AG04450 (cell line): ENCODE data around the gene MAGI2. TPM values are rescaled to one million over a fixed set of nuclear protein-coding genes. Genes with fewer than 3 reads are reported as not detected.
"Not testable (repeated sequence)": the region's sequence is repeated elsewhere in the genome, so short reads cannot be mapped to it uniquely, and the experiment has no call there.

Experiments used
- CTCF ChIA-PET: fragments of 300-600, 350-600 bp; formaldehyde crosslinking; extraction: SDS; loops from one replicate; lab custom pipeline; 2022; ENCODE audit warnings: antibody characterized with exemption, inconsistent platforms; lab: Charles Lee
- POLR2A ChIA-PET: fragments of 350-600 bp; formaldehyde crosslinking; extraction: SDS; loops from one replicate; lab custom pipeline; 2021; ENCODE audit warnings: antibody characterized with exemption, inconsistent platforms; lab: Yijun Ruan, JAX
- DNase-seq: peaks from one replicate; pipeline ENCODE4 v3.0.0-alpha.2; 2011; ENCODE audit warnings: low read depth, low spot score
- H3K27ac ChIP-seq: one replicate; pipeline ENCODE4 v1.5.1; 2012; ENCODE audit warnings: low read depth, low read length, control low read depth
- H3K27me3 ChIP-seq: one replicate; pipeline ENCODE4 v1.6.0; 2012; ENCODE audit warnings: low read length; ENCODE audit not compliant: control insufficient read depth, insufficient read depth
- H3K4me3 ChIP-seq: 2 replicates; pipeline ENCODE4 v1.5.1; 2011; ENCODE audit warnings: mild to moderate bottlenecking, low read depth, low read length, control low read depth
- H3K9me3 ChIP-seq: 2 replicates; pipeline ENCODE4 v1.5.1; 2012; ENCODE audit warnings: low read length; ENCODE audit not compliant: control insufficient read depth, insufficient read depth
- CTCF ChIP-seq: IDR thresholded peaks from 2 replicates; pipeline ENCODE4 v1.5.1; 2011; ENCODE audit warnings: low read depth, low read length, control low read depth, inconsistent platforms
- polyA plus RNA-seq: library from polyadenylated mRNA; depleted of rRNA; stranded (reverse); fragments of >200 nt; gene quantifications from 2 replicates; pipeline ENCODE4 v1.2.3, GENCODE V29; 2011

MAGI2 gene
- polyA plus RNA-seq, 1 experiment, result 2.3 TPM

- ChIA-PET CTCF (no interaction called here), POLR2A (no interaction called here)
- H3K4me3 ChIP-seq, result no peak overlapping the region
- no peak for DNase-seq
- H3K9me3 ChIP-seq, result no peaks in the 10 kb centered on the region
- no peak for TF ChIP-seq CTCF
- no peaks in the 10 kb centered on the region for H3K27me3 ChIP-seq
- H3K27ac ChIP-seq, result no peak overlapping the region
Measured at GRCh38 chr7:78983483-78983882, 470.0 kb downstream of the MAGI2 start.

- Histone ChIP-seq H3K27ac (no peak overlapping the region), H3K4me3 (no peak overlapping the region), H3K9me3 (no peaks in the 10 kb centered on the region), H3K27me3 (no peaks in the 10 kb centered on the region)
- ChIA-PET CTCF (no interaction called here), POLR2A (interaction anchor here (1.0 kb wide), 1 partner anchor 11 kb away, joined by 3 read pairs; no protein-coding TSS in a partner anchor)
- TF ChIP-seq CTCF, result no peak
- no peak for DNase-seq
Measured at GRCh38 chr7:78970440-78970916, 483.0 kb downstream of the MAGI2 start.

- H3K9me3 ChIP-seq, result no peaks in the 10 kb centered on the region
- no peak overlapping the region for H3K27ac ChIP-seq
- no peak for DNase-seq
- ChIA-PET POLR2A (interaction anchor here (0.5 kb wide), 1 partner anchor 484 kb away, joined by 3 read pairs; the partner anchor contains the start of gene MAGI2), CTCF (no interaction called here)
- no peaks in the 10 kb centered on the region for H3K27me3 ChIP-seq
- no peak overlapping the region for H3K4me3 ChIP-seq
- TF ChIP-seq CTCF, result no peak
Measured at GRCh38 chr7:78968951-78969350, 484.5 kb downstream of the MAGI2 start.

GRCh38 chr7:78967561-78967960 lies 485.9 kb downstream of the MAGI2 start:
- H3K27ac ChIP-seq, H3K9me3 ChIP-seq, POLR2A ChIA-PET, H3K27me3 ChIP-seq, DNase-seq, CTCF ChIA-PET, H3K4me3 ChIP-seq: not testable (repeated sequence)

GRCh38 chr7:78967046-78967445 lies 486.4 kb downstream of the MAGI2 start:
- ChIA-PET CTCF (no interaction called here), POLR2A (no interaction called here)
- Histone ChIP-seq H3K4me3 (no peak overlapping the region), H3K9me3 (no peaks in the 10 kb centered on the region), H3K27ac (no peak overlapping the region), H3K27me3 (no peaks in the 10 kb centered on the region)
- DNase-seq, result peak; percentile 23
- no peak for TF ChIP-seq CTCF
